ENCODE results near the gene CAMK1D.
"Not testable (repeated sequence)": the region's sequence is repeated elsewhere in the genome, so short reads cannot be mapped to it uniquely, and the experiment has no call there.

CAMK1D gene

DNA sequence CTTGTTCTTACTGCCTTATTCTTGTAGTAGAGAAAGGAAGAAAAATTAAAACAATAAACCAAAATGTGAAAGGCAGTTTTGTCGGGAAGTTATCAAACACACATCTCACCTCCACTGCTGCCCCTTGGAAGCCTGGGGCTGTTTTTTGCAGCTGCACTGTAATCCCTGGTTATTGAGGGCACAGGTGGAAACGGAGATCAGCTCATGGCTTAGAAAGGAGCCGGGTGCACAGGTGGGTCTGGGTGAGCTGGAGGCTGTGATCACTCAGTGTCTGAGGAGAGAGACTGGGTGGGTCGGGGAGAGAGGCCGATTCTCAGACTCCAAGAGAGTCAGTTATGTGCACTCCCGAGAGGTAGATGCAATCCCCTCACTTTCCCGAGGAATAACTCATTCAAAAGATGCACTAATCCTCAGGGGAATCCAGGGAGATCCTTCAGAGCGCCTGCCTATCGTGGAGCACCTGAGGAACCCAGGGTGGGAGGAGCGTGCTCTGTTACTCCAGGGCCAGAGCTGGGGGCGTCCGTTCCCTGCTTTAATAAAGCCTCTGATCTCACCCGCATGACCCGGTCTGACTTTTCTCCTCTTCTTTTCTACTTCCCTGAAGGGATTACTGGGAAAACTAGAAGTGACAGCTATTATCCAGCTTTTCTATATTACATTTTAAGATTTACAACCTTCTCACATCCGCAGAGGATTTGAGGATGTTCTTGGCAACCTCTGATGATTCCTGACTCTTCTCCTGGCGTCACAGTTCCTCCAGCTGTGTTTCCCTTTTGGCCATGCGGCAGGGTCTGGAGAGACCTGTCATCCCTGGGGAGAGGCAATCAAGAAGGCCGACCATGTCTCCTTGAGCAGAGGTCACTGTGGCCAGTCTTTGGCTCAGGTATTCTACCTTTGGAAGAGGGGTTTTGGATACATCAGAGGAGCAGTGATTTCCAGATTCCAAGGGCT, 82.1 kb downstream of the CAMK1D start:
- no peak for DNase-seq

- no peak for DNase-seq
Measured at GRCh38 chr10:12432402-12433189, 83.2 kb downstream of the CAMK1D start.

DNA sequence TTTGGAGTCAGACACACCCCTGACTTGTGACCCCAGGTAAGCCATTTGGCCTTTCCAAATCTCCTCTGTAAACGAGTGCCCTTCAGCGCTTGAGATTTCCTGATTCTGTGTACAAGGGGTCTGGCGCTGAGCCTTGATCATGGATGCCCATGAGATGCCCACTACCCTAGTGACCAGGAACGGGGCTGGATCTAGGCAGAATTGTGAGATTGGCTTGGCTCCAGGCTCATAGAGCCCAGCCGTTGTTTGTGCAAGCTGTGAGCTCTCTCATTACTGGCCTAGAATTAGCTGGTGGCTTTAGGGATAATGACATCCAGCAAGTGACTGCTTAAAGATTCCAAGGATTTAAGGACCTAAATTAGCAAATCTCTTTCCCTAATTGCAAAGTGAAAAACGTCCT, 84.9 kb downstream of the CAMK1D start:
- no peak for DNase-seq

- not testable (repeated sequence) for DNase-seq
Measured at GRCh38 chr10:12434677-12435076, 85.3 kb downstream of the CAMK1D start.

GRCh38 chr10:12435348-12435747, 86.0 kb downstream of the CAMK1D start:
- no peak for DNase-seq

DNA sequence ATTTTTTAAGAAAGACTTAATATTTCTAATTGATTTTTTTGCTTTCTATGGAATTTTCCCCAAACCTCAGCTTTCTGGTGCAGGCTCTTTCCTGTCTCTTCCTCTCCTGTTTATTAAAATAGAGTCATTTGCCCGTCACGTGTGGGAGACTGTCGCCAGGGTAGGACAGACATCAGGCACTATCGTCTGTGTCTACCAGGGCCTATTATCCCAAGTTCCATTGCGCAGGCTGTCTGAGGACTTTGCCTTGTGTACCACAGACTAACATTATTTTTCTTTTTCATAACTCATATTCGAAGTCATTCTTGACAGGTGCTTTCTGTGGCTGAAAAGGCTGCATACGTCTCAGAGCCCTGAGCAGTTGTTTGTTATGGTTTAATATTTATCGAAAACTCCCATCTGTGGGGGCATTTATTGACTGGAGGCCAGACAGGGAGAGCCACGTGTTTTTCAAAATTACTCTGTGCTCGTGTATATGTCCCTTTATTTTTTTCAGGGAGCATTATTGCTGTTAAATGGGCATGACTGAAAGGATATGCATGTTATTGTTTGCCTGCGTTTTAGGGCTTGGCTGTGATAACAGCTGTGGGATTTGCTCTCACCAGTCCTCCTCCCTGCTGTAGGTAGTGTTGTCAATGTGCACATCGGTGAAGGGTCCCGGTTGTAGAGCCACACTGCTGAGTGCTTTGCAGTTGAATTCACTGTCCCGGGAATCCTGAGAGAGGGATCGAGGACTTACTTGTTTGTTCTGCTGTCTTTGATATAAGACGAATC, 89.8 kb downstream of the CAMK1D start:
- DNase-seq: no peak

GRCh38 chr10:12439767-12440166, 90.4 kb downstream of the CAMK1D start:
- DNase-seq: peak; percentile 22

DNA sequence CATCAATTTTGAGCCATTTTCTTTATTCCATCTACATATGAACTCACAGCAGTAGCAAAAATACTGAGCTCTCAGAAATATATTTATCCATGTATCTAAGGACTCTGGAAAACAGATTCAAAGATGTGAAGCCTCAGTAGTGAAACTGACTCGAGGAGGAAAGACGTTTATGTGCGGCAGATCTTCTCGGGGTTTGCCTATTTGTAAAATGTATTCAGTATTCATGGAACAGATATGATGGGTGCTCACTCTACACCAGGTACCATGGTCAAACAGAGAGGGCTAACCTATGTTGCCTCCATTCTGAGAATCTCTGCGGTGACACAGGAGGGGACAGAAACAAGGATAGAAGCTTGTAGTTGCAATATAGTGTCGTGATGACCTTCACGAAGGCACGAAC, 93.7 kb downstream of the CAMK1D start:
- no peak for DNase-seq

- DNase-seq: no peak
Measured at GRCh38 chr10:12444981-12445700, 95.8 kb downstream of the CAMK1D start.

- DNase-seq: no peak
Measured at GRCh38 chr10:12445701-12446334, 96.5 kb downstream of the CAMK1D start.

DNA sequence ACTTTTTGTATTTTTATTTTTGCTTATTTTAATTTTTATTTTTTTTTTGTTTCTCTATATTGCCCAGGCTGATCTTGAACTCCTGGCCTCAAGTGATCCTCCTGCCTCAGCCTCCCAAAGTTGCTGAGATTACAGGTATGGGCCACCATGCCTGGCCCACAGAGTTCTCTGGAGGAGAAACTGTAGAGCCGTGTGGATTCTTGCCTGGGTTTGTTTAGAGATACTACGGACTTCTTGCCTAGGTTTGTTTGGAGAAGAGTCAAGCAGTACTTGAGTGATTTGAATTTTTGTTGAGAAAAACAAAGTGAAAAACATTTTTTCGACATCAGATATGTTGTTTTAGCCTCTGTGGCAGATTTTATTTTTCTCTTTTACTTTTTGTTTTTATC, 99.0 kb downstream of the CAMK1D start:
- DNase-seq: no peak

DNA sequence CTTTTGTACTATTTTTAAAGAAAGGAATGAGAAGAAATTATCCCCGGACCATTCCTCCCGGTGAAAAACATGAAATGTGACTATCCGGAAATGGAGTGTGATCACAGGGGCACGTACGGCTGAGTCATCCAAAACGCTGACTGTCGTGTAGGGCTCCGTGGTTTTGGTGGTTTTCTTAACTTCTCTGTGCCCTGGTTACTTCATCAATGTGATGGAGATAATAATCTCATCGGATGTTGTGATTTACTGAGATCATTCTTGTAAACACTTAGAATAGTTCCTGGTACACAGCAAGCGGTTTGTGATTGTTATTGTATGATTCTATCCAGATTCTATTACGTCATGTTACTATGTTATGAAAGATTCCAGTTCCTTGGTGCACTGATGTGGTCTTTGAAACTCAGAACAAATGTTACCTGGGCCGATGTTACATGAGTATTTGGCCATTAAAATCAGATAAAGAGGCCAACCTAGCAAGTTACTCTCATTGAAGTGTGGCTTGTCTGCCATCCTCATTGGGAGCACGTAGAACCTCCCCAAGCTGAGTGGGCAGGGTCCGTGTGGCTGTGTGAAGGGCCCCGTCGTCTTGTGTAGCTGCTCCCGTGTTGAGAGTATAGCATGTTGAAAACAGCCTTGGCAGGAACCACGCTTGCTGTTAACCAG, 99.5 kb downstream of the CAMK1D start:
- peak; percentile 80 for DNase-seq

GRCh38 chr10:12455318-12455717, 106.0 kb downstream of the CAMK1D start:
- DNase-seq: no peak

DNA sequence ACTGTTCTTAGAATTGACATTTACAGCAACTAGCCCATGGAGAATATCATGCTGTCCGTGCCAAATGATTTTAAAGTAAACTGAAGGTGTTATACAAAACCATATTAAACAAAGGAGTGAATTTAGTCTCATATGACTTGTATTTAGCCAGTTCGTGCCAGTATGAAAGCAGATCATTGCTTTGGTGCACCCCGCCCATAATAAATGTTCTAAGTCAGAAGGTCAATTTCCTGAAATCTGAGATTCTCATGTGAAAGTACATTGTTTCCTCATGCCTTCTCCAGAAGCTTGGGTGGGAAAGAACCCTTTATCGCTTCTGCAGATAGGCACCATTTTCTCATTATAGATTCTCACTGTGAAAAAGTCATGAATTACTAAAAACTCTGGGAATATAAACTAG, 106.4 kb downstream of the CAMK1D start:
- no peak for DNase-seq

- no peak for DNase-seq
Measured at GRCh38 chr10:12459340-12459739, 110.0 kb downstream of the CAMK1D start.

- no peak for DNase-seq
Measured at GRCh38 chr10:12459762-12460161, 110.4 kb downstream of the CAMK1D start.

DNA sequence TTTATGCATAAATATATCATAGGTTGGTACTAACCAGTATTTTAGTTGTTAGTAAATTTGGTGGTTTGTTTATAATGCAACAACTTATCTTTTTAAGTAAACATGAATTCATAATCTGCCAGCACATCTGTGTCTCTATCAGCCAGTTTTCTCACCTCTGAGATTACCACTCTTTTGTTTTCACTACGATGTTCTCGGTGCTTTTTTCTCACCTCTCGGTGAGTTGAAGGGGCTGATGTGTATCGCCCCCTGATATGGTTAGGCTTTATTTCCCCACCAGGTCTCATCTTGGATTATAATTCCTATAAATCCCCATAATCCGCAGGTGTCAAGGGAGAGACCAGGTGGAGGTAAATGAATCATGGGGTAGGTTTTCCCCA, 114.1 kb downstream of the CAMK1D start:
- no peak for DNase-seq

DNA sequence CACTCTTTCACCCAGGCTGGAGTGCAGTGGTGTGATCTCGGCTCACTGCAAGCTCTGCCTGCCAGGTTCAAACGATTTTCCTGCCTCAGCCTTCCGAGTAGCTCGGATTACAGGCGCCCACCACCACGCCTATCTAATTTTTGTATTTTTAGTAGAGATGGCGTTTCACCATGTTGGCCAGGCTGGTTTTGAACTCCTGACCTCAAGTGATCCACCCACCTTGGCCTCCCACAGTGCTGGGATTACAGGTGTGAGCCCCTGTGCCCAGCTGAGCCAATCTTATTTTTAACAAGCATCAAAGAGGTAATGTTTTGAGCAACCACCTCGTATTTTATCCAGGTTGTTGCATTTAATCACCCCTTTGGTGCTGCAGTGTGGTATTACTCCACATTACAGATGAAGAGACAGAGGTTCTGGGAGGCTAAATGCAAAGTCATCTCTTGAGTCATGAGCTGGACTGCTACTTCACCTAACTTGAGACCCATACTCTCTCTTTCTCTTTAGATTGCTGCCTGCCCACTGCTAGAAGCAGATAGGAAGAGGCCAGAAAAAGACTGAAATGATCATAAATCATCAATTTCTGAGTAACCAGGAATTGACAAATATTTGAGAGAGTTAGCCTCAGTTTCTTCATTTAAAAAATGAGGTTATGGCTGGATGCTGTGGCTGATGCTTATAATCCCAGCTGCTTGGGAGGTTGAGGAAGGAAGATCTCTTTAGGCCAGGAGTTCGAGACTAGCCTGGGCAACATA, 116.2 kb downstream of the CAMK1D start:
- no peak for DNase-seq

- no peak for DNase-seq
Measured at GRCh38 chr10:12466704-12467305, 117.5 kb downstream of the CAMK1D start.

- no peak for DNase-seq
Measured at GRCh38 chr10:12469345-12469744, 120.0 kb downstream of the CAMK1D start.
